SK-N-SH (cell line): Measurements from ENCODE around the gene HECTD4. TPM values are rescaled to one million over a fixed set of nuclear protein-coding genes. Genes with fewer than 3 reads are reported as not detected.

ENCODE experiments used
- CTCF ChIA-PET: fragments of 300-600, 350-600 bp; formaldehyde crosslinking; extraction: SDS; loops from one replicate; lab custom pipeline; 2021; lab: Yijun Ruan, JAX
- POLR2A ChIA-PET: fragments of 350-600 bp; sonication (Branson Sonifier 250); formaldehyde crosslinking; extraction: SDS; loops from one replicate; lab custom pipeline; 2020; ENCODE audit warnings: antibody characterized with exemption, inconsistent platforms; lab: Yijun Ruan, JAX
- DNase-seq: peaks from one replicate; pipeline ENCODE4 v3.0.0; 2012
- H2AFZ ChIP-seq: fragments of 200-600 bp; sonication (generic); 2 replicates; pipeline ENCODE4 v1.8.1; 2016; ENCODE audit warnings: antibody characterized with exemption, mild to moderate bottlenecking, low read depth
- H3F3A ChIP-seq: fragments of 200-600 bp; sonication (generic); replicated peaks from 2 replicates; pipeline ENCODE3; 2016; ENCODE audit warnings: antibody characterized with exemption, mild to moderate bottlenecking; ENCODE audit not compliant: insufficient read depth
- H3K27ac ChIP-seq, 2 experiments: fragments of 200-500 bp in 1 of 2; fragments of 200-600 bp in 1 of 2; sonication (Bioruptor generic) in 1 of 2; sonication (generic), shearing (Covaris generic) in 1 of 2; 2 replicates each; pipeline versions ENCODE4 v1.5.1 to v1.6.1; 2014 to 2016; ENCODE audit warnings: low read depth in 2 of 2, inconsistent platforms in 1 of 2, low read length in 1 of 2, mild to moderate bottlenecking in 1 of 2, mixed read lengths in 1 of 2
- H3K27me3 ChIP-seq: fragments of 200-600 bp; sonication (generic), shearing (Covaris generic); 2 replicates; pipeline ENCODE4 v1.6.1; 2016; ENCODE audit warnings: mixed run types; ENCODE audit not compliant: insufficient read depth
- H3K36me3 ChIP-seq, 2 experiments: fragments of 200-500 bp in 1 of 2; fragments of 200-600 bp in 1 of 2; sonication (Bioruptor generic) in 1 of 2; sonication (generic) in 1 of 2; replicated peaks in 1 of 2; 2 replicates each; pipeline versions ENCODE3 to v1.5.1; 2014 to 2016; ENCODE audit warnings: low read length in 1 of 2, mild to moderate bottlenecking in 1 of 2; ENCODE audit not compliant: insufficient read depth in 2 of 2, control insufficient read depth in 1 of 2
- H3K4me1 ChIP-seq, 2 experiments: fragments of 200-500 bp in 1 of 2; fragments of 200-600 bp in 1 of 2; sonication (Bioruptor generic) in 1 of 2; sonication (generic), shearing (Covaris generic) in 1 of 2; 2 replicates each; pipeline versions ENCODE4 v1.5.1 to v1.6.1; 2014 to 2016; ENCODE audit warnings: low read depth in 1 of 2, low read length in 1 of 2, mixed run types in 1 of 2; ENCODE audit not compliant: insufficient read depth in 2 of 2, control insufficient read depth in 1 of 2
- H3K4me2 ChIP-seq: fragments of 200-600 bp; sonication (generic), shearing (Covaris generic); 2 replicates; pipeline ENCODE4 v1.6.1; 2017; ENCODE audit warnings: mixed run types
- H3K4me3 ChIP-seq, 2 experiments: fragments of 200-500 bp in 1 of 2; fragments of 200-600 bp in 1 of 2; sonication (Bioruptor generic) in 1 of 2; sonication (generic), shearing (Covaris generic) in 1 of 2; 2 replicates each; pipeline versions ENCODE4 v1.5.1 to v1.8.1; 2014 to 2016; ENCODE audit warnings: low read depth in 2 of 2, inconsistent platforms in 1 of 2, low read length in 1 of 2, mild to moderate bottlenecking in 1 of 2, mixed read lengths in 1 of 2, moderate library complexity in 1 of 2
- H3K79me2 ChIP-seq: fragments of 200-600 bp; sonication (generic); 2 replicates; pipeline ENCODE4 v1.8.1; 2017; ENCODE audit warnings: mild to moderate bottlenecking; ENCODE audit not compliant: insufficient read depth
- H3K9ac ChIP-seq: fragments of 200-600 bp; sonication (generic); 2 replicates; pipeline ENCODE4 v1.6.1; 2017; ENCODE audit warnings: mixed run types
- H3K9me2 ChIP-seq: fragments of 200-600 bp; sonication (generic); 2 replicates; pipeline ENCODE4 v1.6.1; 2017; ENCODE audit warnings: mixed run types
- H3K9me3 ChIP-seq: fragments of 200-600 bp; sonication (generic); 2 replicates; pipeline ENCODE4 v1.6.1; 2017; ENCODE audit warnings: mixed run types, mild to moderate bottlenecking, moderate library complexity
- H4K20me1 ChIP-seq: fragments of 200-600 bp; sonication (generic); 2 replicates; pipeline ENCODE4 v1.6.1; 2017; ENCODE audit warnings: mild to moderate bottlenecking, mixed run types; ENCODE audit not compliant: insufficient read depth
- EZH2phosphoT487 ChIP-seq: fragments of 200-600 bp; sonication (generic); IDR thresholded peaks from 2 replicates; pipeline ENCODE4 v1.6.1; 2017; ENCODE audit warnings: low read depth, mixed run types, mild to moderate bottlenecking, antibody characterized with exemption, moderate library complexity, borderline replicate concordance
- FOSL2 ChIP-seq: IDR thresholded peaks from 2 replicates; pipeline ENCODE4 v1.4.0; 2012; ENCODE audit warnings: low read depth, mild to moderate bottlenecking, moderate library complexity, borderline replicate concordance
- FOXM1 ChIP-seq: IDR thresholded peaks from 2 replicates; pipeline ENCODE4 v1.4.0; 2012; ENCODE audit warnings: low read depth, mild to moderate bottlenecking
- GABPA ChIP-seq: IDR thresholded peaks from 2 replicates; pipeline ENCODE4 v1.4.0; 2012; ENCODE audit warnings: low read depth, mild to moderate bottlenecking
- GATA2 ChIP-seq: sonication (generic); formaldehyde crosslinking; IDR thresholded peaks from 2 replicates; pipeline ENCODE4 v1.5.0; 2020; ENCODE audit warnings: mild to moderate bottlenecking, missing genetic modification reagents
- JUND ChIP-seq: IDR thresholded peaks from 2 replicates; pipeline ENCODE4 v1.4.0; 2012
- NFIC ChIP-seq: IDR thresholded peaks from 2 replicates; pipeline ENCODE4 v1.4.0; 2012; ENCODE audit warnings: borderline replicate concordance
- NRF1 ChIP-seq: IDR thresholded peaks from 2 replicates; pipeline ENCODE4 v1.6.1; 2012; ENCODE audit warnings: low read depth, mild to moderate bottlenecking, low read length
- PBX3 ChIP-seq: IDR thresholded peaks from 2 replicates; pipeline ENCODE4; 2012
- RAD21 ChIP-seq: IDR thresholded peaks from 2 replicates; pipeline ENCODE4 v1.6.1; 2012; ENCODE audit warnings: mild to moderate bottlenecking, low read length
- RCOR1 ChIP-seq: fragments of 150-350 bp; IDR thresholded peaks from 2 replicates; pipeline ENCODE4 v1.6.1; 2017; ENCODE audit warnings: antibody characterized with exemption, low read length
- REST ChIP-seq: IDR thresholded peaks from 2 replicates; pipeline ENCODE4 v1.6.1; 2012; ENCODE audit warnings: mild to moderate bottlenecking, low read depth, low read length, moderate library complexity
- RXRA ChIP-seq: IDR thresholded peaks from 2 replicates; pipeline ENCODE4 v1.4.0; 2012; ENCODE audit warnings: low read depth, mild to moderate bottlenecking, borderline replicate concordance
- SIN3A ChIP-seq: IDR thresholded peaks from 2 replicates; pipeline ENCODE4 v1.6.1; 2012; ENCODE audit warnings: low read depth, mild to moderate bottlenecking, low read length, moderate library complexity, borderline replicate concordance
- TAF1 ChIP-seq: IDR thresholded peaks from 2 replicates; pipeline ENCODE4 v1.6.1; 2012; ENCODE audit warnings: low read depth, mild to moderate bottlenecking, low read length, moderate library complexity, borderline replicate concordance
- TEAD4 ChIP-seq: IDR thresholded peaks from 2 replicates; pipeline ENCODE4 v1.4.0; 2012; ENCODE audit warnings: mild to moderate bottlenecking, borderline replicate concordance; ENCODE audit not compliant: insufficient read depth
- WGBS: methylation state at CpG from one replicate; pipeline ENCODE4 v1.1.6; 2017; ENCODE audit warnings: low lambda C conversion rate; 5-methylcytosine and 5-hydroxymethylcytosine counted together
- polyA plus RNA-seq, 3 experiments: library from polyadenylated mRNA; depleted of rRNA; stranded (reverse); fragments of >200 nt; gene quantifications; 2 replicates each; pipeline ENCODE4 v1.2.3, GENCODE V29; 2012
- TF ChIP-seq, protein P1 (sequence below): IDR thresholded peaks from 2 replicates; pipeline ENCODE4 v1.4.0; 2012; ENCODE audit warnings: low read depth, borderline replicate concordance
- TF ChIP-seq, protein P2 (sequence below): fragments of 150-350 bp; IDR thresholded peaks from 2 replicates; pipeline ENCODE4 v1.6.1; 2017; ENCODE audit warnings: antibody characterized with exemption, low read length, low read depth, borderline replicate concordance
- TF ChIP-seq, protein P3 (sequence below): fragments of 200-600 bp; sonication (generic); IDR thresholded peaks from 2 replicates; pipeline ENCODE4 v1.6.1; 2017; ENCODE audit warnings: antibody characterized with exemption, mild to moderate bottlenecking, moderate library complexity
- TF ChIP-seq, protein P4 (sequence below): IDR thresholded peaks from 2 replicates; pipeline ENCODE4 v1.4.0; 2012; ENCODE audit warnings: low read depth, borderline replicate concordance

Gene HECTD4
- polyA plus RNA-seq, 1 of the 3 experiments (the other 2 are of a cell fraction) = 14.6 TPM

- Histone ChIP-seq H3K9ac (no peak overlapping the region), H3K4me1 (no peaks in the 10 kb centered on the region), H3K27me3 (no peaks in the 10 kb centered on the region), H3K79me2 (no peaks in the 10 kb centered on the region), H4K20me1 (no peaks in the 10 kb centered on the region), H3K9me3 (no peaks in the 10 kb centered on the region), H3F3A (no peaks in the 10 kb centered on the region)
- WGBS = 80% methylated on average over 4 of the region's 4 CpGs
- POLR2A ChIA-PET = no interaction called here
- TF ChIP-seq RCOR1 (no peak), SIN3A (no peak), GATA2 (no peak), EZH2phosphoT487 (no peak), GABPA (no peak), NFIC (no peak), JUND (no peak), REST (no peak), RXRA (no peak), FOSL2 (no peak), RAD21 (no peak), PBX3 (no peak), NRF1 (no peak), TEAD4 (no peak), FOXM1 (no peak), TAF1 (no peak)
- TF ChIP-seq, protein P1, sequence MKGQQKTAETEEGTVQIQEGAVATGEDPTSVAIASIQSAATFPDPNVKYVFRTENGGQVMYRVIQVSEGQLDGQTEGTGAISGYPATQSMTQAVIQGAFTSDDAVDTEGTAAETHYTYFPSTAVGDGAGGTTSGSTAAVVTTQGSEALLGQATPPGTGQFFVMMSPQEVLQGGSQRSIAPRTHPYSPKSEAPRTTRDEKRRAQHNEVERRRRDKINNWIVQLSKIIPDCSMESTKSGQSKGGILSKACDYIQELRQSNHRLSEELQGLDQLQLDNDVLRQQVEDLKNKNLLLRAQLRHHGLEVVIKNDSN = no peak
- TF ChIP-seq, protein P2, sequence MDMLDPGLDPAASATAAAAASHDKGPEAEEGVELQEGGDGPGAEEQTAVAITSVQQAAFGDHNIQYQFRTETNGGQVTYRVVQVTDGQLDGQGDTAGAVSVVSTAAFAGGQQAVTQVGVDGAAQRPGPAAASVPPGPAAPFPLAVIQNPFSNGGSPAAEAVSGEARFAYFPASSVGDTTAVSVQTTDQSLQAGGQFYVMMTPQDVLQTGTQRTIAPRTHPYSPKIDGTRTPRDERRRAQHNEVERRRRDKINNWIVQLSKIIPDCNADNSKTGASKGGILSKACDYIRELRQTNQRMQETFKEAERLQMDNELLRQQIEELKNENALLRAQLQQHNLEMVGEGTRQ = no peak
- TF ChIP-seq, protein P3, sequence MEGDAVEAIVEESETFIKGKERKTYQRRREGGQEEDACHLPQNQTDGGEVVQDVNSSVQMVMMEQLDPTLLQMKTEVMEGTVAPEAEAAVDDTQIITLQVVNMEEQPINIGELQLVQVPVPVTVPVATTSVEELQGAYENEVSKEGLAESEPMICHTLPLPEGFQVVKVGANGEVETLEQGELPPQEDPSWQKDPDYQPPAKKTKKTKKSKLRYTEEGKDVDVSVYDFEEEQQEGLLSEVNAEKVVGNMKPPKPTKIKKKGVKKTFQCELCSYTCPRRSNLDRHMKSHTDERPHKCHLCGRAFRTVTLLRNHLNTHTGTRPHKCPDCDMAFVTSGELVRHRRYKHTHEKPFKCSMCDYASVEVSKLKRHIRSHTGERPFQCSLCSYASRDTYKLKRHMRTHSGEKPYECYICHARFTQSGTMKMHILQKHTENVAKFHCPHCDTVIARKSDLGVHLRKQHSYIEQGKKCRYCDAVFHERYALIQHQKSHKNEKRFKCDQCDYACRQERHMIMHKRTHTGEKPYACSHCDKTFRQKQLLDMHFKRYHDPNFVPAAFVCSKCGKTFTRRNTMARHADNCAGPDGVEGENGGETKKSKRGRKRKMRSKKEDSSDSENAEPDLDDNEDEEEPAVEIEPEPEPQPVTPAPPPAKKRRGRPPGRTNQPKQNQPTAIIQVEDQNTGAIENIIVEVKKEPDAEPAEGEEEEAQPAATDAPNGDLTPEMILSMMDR = no peak
- TF ChIP-seq, protein P4, sequence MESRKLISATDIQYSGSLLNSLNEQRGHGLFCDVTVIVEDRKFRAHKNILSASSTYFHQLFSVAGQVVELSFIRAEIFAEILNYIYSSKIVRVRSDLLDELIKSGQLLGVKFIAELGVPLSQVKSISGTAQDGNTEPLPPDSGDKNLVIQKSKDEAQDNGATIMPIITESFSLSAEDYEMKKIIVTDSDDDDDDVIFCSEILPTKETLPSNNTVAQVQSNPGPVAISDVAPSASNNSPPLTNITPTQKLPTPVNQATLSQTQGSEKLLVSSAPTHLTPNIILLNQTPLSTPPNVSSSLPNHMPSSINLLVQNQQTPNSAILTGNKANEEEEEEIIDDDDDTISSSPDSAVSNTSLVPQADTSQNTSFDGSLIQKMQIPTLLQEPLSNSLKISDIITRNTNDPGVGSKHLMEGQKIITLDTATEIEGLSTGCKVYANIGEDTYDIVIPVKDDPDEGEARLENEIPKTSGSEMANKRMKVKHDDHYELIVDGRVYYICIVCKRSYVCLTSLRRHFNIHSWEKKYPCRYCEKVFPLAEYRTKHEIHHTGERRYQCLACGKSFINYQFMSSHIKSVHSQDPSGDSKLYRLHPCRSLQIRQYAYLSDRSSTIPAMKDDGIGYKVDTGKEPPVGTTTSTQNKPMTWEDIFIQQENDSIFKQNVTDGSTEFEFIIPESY = no peak
- TF ChIP-seq, all 33 proteins: peak for 0
- Histone ChIP-seq H3K27ac (no peak overlapping the region), H3K4me2 (no peak overlapping the region), H3K4me3 (no peak overlapping the region), H3K36me3 (peaks cover 30 to 45% of the 10 kb centered on the region in 2 experiments), H3K9me2 (no peaks in the 10 kb centered on the region), H2AFZ (no peak overlapping the region)
- CTCF ChIA-PET = interaction anchor here (0.8 to 5.1 kb wide), 5 partner anchors 8 to 188 kb away, joined by 3 to 82 read pairs (median 10); no protein-coding TSS in a partner anchor
- no peak for DNase-seq
These were observed 183.1 kb downstream of the HECTD4 start for GRCh38 chr12:112199136-112199535.
